ENCODE results near the gene SSBP2.

GRCh38 chr5:81397176-81397575 is 353.7 kb downstream of the SSBP2 start:
- TF ChIP-seq, protein P1, sequence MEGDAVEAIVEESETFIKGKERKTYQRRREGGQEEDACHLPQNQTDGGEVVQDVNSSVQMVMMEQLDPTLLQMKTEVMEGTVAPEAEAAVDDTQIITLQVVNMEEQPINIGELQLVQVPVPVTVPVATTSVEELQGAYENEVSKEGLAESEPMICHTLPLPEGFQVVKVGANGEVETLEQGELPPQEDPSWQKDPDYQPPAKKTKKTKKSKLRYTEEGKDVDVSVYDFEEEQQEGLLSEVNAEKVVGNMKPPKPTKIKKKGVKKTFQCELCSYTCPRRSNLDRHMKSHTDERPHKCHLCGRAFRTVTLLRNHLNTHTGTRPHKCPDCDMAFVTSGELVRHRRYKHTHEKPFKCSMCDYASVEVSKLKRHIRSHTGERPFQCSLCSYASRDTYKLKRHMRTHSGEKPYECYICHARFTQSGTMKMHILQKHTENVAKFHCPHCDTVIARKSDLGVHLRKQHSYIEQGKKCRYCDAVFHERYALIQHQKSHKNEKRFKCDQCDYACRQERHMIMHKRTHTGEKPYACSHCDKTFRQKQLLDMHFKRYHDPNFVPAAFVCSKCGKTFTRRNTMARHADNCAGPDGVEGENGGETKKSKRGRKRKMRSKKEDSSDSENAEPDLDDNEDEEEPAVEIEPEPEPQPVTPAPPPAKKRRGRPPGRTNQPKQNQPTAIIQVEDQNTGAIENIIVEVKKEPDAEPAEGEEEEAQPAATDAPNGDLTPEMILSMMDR (IDR thresholded peaks at IDR 0.05) = no peak
- TF ChIP-seq POLR2A (IDR thresholded peaks at IDR 0.05) = no peak

All from Peyer's patch (tissue), 4 donors.